Endothelial cell of umbilical vein (primary cell): ENCODE results near the gene GAB2. TPM values are rescaled to one million over a fixed set of nuclear protein-coding genes. Genes with fewer than 3 reads are reported as not detected.

Experiments
- BruUV-seq: library from RNA; stranded (reverse); fragments of 400-500 nt; replicated peaks from 2 replicates; lab custom pipeline; 2021; lab: Mats Ljungman, UMichigan
- CTCF ChIA-PET: fragments of 300-600, 350-600 bp; sonication (Branson Sonifier 250); formaldehyde crosslinking; loops from one replicate; lab custom pipeline; 2021; ENCODE audit warnings: antibody characterized with exemption, inconsistent platforms; lab: Charles Lee
- POLR2A ChIA-PET: fragments of 300-600, 350-600 bp; sonication (Branson Sonifier 250); formaldehyde crosslinking; loops from one replicate; lab custom pipeline; 2021; ENCODE audit warnings: antibody characterized with exemption, inconsistent platforms; lab: Charles Lee
- DNase-seq: peaks from one replicate; pipeline ENCODE4 v3.0.0-alpha.2; 2011; ENCODE audit warnings: low read depth, low spot score
- FAIRE-seq: peaks from 2 replicates; lab custom pipeline; 2011; peaks lifted over from hg19 to GRCh38; lab: Jason Lieb, UNC
- H2AFZ ChIP-seq: 2 replicates; pipeline ENCODE4 v1.6.0; 2012; ENCODE audit warnings: low read depth, low read length, control low read depth, inconsistent platforms
- H3K27ac ChIP-seq: 2 replicates; pipeline ENCODE4 v1.5.1; 2011; ENCODE audit warnings: low read depth, mild to moderate bottlenecking, control low read depth, low read length, moderate library complexity; ENCODE audit not compliant: insufficient read depth
- H3K27me3 ChIP-seq, 2 experiments: 2 replicates each; pipeline versions ENCODE4 v1.6.0 to v1.6.1; 2011; ENCODE audit warnings: low read length in 2 of 2, mixed read lengths in 1 of 2; ENCODE audit not compliant: control insufficient read depth in 2 of 2, insufficient read depth in 2 of 2
- H3K36me3 ChIP-seq, 2 experiments: 2 replicates in 1 of 2; 3 replicates in 1 of 2; pipeline ENCODE4 v1.5.1; 2011; ENCODE audit warnings: low read length in 2 of 2, mild to moderate bottlenecking in 1 of 2, moderate library complexity in 1 of 2; ENCODE audit not compliant: control insufficient read depth in 2 of 2, insufficient read depth in 2 of 2; ENCODE audit errors: extremely low read depth in 1 of 2
- H3K4me1 ChIP-seq: 3 replicates; pipeline ENCODE4 v1.5.1; 2011; ENCODE audit warnings: mild to moderate bottlenecking, low read length; ENCODE audit not compliant: control insufficient read depth, insufficient read depth; ENCODE audit errors: extremely low read depth
- H3K4me2 ChIP-seq: 2 replicates; pipeline ENCODE4 v1.6.1; 2011; ENCODE audit warnings: low read length, control low read depth, mixed read lengths; ENCODE audit not compliant: insufficient read depth
- H3K4me3 ChIP-seq, 3 experiments: fragments of 200-600 bp in 1 of 3; sonication (generic), shearing (Covaris generic) in 1 of 3; replicated peaks in 1 of 3; 2 replicates each; pipeline ENCODE4 v1.5.1; 2011 to 2016; ENCODE audit warnings: control low read depth in 3 of 3, low read length in 3 of 3, mild to moderate bottlenecking in 2 of 3, inconsistent platforms in 1 of 3, low read depth in 1 of 3, moderate library complexity in 1 of 3; ENCODE audit not compliant: insufficient read depth in 1 of 3
- H3K79me2 ChIP-seq: 2 replicates; pipeline ENCODE4 v1.6.0; 2012; ENCODE audit warnings: low read length, inconsistent platforms; ENCODE audit not compliant: control insufficient read depth, insufficient read depth
- H3K9ac ChIP-seq: replicated peaks from 2 replicates; pipeline ENCODE3; 2011; ENCODE audit warnings: low read length, control low read depth; ENCODE audit not compliant: insufficient read depth; ENCODE audit errors: extremely low read depth
- H3K9me1 ChIP-seq: replicated peaks from 3 replicates; pipeline ENCODE4 v1.6.0; 2011; ENCODE audit warnings: mild to moderate bottlenecking, low read length; ENCODE audit not compliant: control insufficient read depth, insufficient read depth; ENCODE audit errors: extremely low read depth
- H3K9me3 ChIP-seq: replicated peaks from 2 replicates; pipeline ENCODE4 v1.5.1; 2012; ENCODE audit warnings: low read length, inconsistent platforms; ENCODE audit not compliant: control insufficient read depth, insufficient read depth
- H4K20me1 ChIP-seq: replicated peaks from 2 replicates; pipeline ENCODE3; 2011; ENCODE audit warnings: mild to moderate bottlenecking, low read length; ENCODE audit not compliant: control insufficient read depth, insufficient read depth; ENCODE audit errors: extremely low read depth
- CTCF ChIP-seq, 2 donors: IDR thresholded peaks; 1 replicate in 1 of 2; 2 replicates in 1 of 2; pipeline ENCODE4 v1.5.1; 2011; ENCODE audit warnings: low read length in 2 of 2, mild to moderate bottlenecking in 2 of 2, moderate library complexity in 2 of 2, control low read depth in 1 of 2, inconsistent platforms in 1 of 2, low read depth in 1 of 2; ENCODE audit not compliant: insufficient read depth in 1 of 2; ENCODE audit errors: extremely low read depth in 1 of 2
- EZH2 ChIP-seq: IDR thresholded peaks from 2 replicates; pipeline ENCODE4 v1.6.1; 2012; ENCODE audit warnings: borderline replicate concordance, low read depth, mild to moderate bottlenecking, moderate library complexity, low read length, inconsistent platforms; ENCODE audit not compliant: severe bottlenecking
- FOS ChIP-seq: IDR thresholded peaks from 2 replicates; pipeline ENCODE4 v1.6.1; 2011; ENCODE audit warnings: mild to moderate bottlenecking, low read length, moderate library complexity, borderline replicate concordance; ENCODE audit not compliant: insufficient read depth
- GATA2 ChIP-seq: IDR thresholded peaks from 2 replicates; pipeline ENCODE4 v1.7.0; 2011; ENCODE audit warnings: low read depth, mild to moderate bottlenecking, moderate library complexity, mixed read lengths, low read length; ENCODE audit not compliant: insufficient read length, insufficient read depth
- JUN ChIP-seq: IDR thresholded peaks from 2 replicates; pipeline ENCODE4 v1.6.1; 2011; ENCODE audit warnings: borderline replicate concordance, low read depth; ENCODE audit not compliant: insufficient read length, insufficient read depth
- MAX ChIP-seq: IDR thresholded peaks from 2 replicates; pipeline ENCODE4 v1.6.1; 2011; ENCODE audit not compliant: insufficient read depth, insufficient read length
- MYC ChIP-seq: IDR thresholded peaks from one replicate; pipeline ENCODE4 v1.6.1; 2011; ENCODE audit warnings: mild to moderate bottlenecking, low read depth, low read length
- POLR2A ChIP-seq: IDR thresholded peaks from 2 replicates; pipeline ENCODE4 v1.6.1; 2012; ENCODE audit warnings: low read depth, mild to moderate bottlenecking, control low read depth, low read length
- POLR2AphosphoS5 ChIP-seq: IDR thresholded peaks from 2 replicates; pipeline ENCODE4 v1.6.1; 2012; ENCODE audit warnings: low read depth, mild to moderate bottlenecking, control low read depth, low read length, moderate library complexity; ENCODE audit not compliant: insufficient read depth
- dilution Hi-C: fragments of 300-500 bp; cut with MboI; formaldehyde crosslinking; loops from one replicate; pipeline ENCODE4 v1.15.0; 2019; ENCODE audit warnings: low sequenced_read_pairs; ENCODE audit not compliant: extremely low pct_ligation_motif_present
- intact Hi-C: fragments of 100-400 bp; cut with micrococcal nuclease; formaldehyde crosslinking; loops from one replicate; pipeline ENCODE4 v1.10.0; 2022
- polyA plus RNA-seq, 4 experiments: library from polyadenylated mRNA; depleted of rRNA in 3 of 4; stranded (reverse) in 3 of 4; unstranded in 1 of 4; fragments of >200 nt; gene quantifications; 2 replicates each; pipeline versions ENCODE4 v1.2.1 to v1.2.3, GENCODE V29; 2011 to 2012; ENCODE audit warnings: missing spikeins in 1 of 4
- total RNA-seq: library from RNA; stranded (reverse); gene quantifications from 2 replicates; pipeline ENCODE4 v1.2.3, GENCODE V29; 2021

Gene GAB2
- total and polyA plus RNA-seq, 2 donors (not counting 3 experiments of a cell fraction or from before 2014, with no cell fraction given), result 19.6 to 39.6 TPM

GRCh38 chr11:78334109-78334508, 83.5 kb downstream of the GAB2 start:
- Histone ChIP-seq H3K27ac (no peak overlapping the region), H3K4me3 (no peak overlapping the region), H2AFZ (no peak overlapping the region), H3K4me1 (peaks cover 7% of the 10 kb centered on the region), H3K36me3 (no peaks in the 10 kb centered on the region), H3K27me3 (no peaks in the 10 kb centered on the region), H3K9me3 (no peaks in the 10 kb centered on the region), H3K9me1 (no peaks in the 10 kb centered on the region), H3K9ac (no peak overlapping the region), H3K79me2 (peaks cover 53% of the 10 kb centered on the region), H4K20me1 (peaks cover 10% of the 10 kb centered on the region), H3K4me2 (no peak overlapping the region)
- BruUV-seq, result no TSS peak
- no peak for TF ChIP-seq MYC
- TF ChIP-seq POLR2AphosphoS5, result no peak
- no peak for TF ChIP-seq EZH2
- TF ChIP-seq GATA2, result no peak
- TF ChIP-seq FOS, result no peak
- TF ChIP-seq MAX, result no peak
- no peak for TF ChIP-seq JUN
- no peak for TF ChIP-seq POLR2A
- no peak for TF ChIP-seq CTCF (IDR thresholded peaks at IDR 0.05; ENCODE audit: extremely low read depth in 1 of 2, insufficient read depth in 1 of 2, low read depth in 1 of 2, low read length in 2 of 2)
- dilution Hi-C loops (no loop called here), intact Hi-C loops (no loop called here)
- CTCF ChIA-PET, result no interaction called here
- FAIRE-seq (no peak), DNase-seq (no peak)
- POLR2A ChIA-PET, result no interaction called here
